Measurements from ENCODE around the gene B3GAT2. TPM values are rescaled to one million over a fixed set of nuclear protein-coding genes. Genes with fewer than 3 reads are reported as not detected.
"Not testable (repeated sequence)": the region's sequence is repeated elsewhere in the genome, so short reads cannot be mapped to it uniquely, and the experiment has no call there.

Gene B3GAT2
- total and polyA plus RNA-seq, 4 donors = 0.06 to 0.65 (median 0.07) TPM

GRCh38 chr6:70954750-70955149, 2.1 kb downstream of the B3GAT2 start:
- WGBS, 2 donors = 27 to 30% methylated on average over 14 of the region's 14 CpGs
- peaks cover 0 to 16% (median 7%) of the 10 kb centered on the region in 5 donors for H3K4me1 ChIP-seq (ENCODE audit: control insufficient read depth in 5 of 5, insufficient read depth in 5 of 5, low read length in 5 of 5)
- ATAC-seq (ENCODE audit: insufficient read depth, low FRiP score) = no peak
- peaks cover 0 to 2% (median 0%) of the 10 kb centered on the region in 4 donors for H3K9me3 ChIP-seq (ENCODE audit: control insufficient read depth in 4 of 4, insufficient read depth in 3 of 4, low read length in 3 of 4)
- DNase-seq = no peak
- TF ChIP-seq, protein P1, sequence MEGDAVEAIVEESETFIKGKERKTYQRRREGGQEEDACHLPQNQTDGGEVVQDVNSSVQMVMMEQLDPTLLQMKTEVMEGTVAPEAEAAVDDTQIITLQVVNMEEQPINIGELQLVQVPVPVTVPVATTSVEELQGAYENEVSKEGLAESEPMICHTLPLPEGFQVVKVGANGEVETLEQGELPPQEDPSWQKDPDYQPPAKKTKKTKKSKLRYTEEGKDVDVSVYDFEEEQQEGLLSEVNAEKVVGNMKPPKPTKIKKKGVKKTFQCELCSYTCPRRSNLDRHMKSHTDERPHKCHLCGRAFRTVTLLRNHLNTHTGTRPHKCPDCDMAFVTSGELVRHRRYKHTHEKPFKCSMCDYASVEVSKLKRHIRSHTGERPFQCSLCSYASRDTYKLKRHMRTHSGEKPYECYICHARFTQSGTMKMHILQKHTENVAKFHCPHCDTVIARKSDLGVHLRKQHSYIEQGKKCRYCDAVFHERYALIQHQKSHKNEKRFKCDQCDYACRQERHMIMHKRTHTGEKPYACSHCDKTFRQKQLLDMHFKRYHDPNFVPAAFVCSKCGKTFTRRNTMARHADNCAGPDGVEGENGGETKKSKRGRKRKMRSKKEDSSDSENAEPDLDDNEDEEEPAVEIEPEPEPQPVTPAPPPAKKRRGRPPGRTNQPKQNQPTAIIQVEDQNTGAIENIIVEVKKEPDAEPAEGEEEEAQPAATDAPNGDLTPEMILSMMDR (IDR thresholded peaks at IDR 0.05; ENCODE audit: control extremely low read depth, extremely low read depth) = no peak
- H3K27ac ChIP-seq (ENCODE audit: low read depth in 1 of 2, low read length in 1 of 2) = no peak overlapping the region
- H3K9ac ChIP-seq (ENCODE audit: insufficient read depth in 1 of 2, low read length in 2 of 2) = no peak overlapping the region
- H3K36me3 ChIP-seq (ENCODE audit: control insufficient read depth in 4 of 4, insufficient read depth in 4 of 4, low read length in 4 of 4) = no peaks in the 10 kb centered on the region
- H3K4me3 ChIP-seq = no peak overlapping the region
- H3K27me3 ChIP-seq (ENCODE audit: control insufficient read depth in 3 of 3, insufficient read depth in 3 of 3, low read length in 2 of 3) = peaks cover 0 to 65% (median 38%) of the 10 kb centered on the region in 3 donors

GRCh38 chr6:70954176-70954575, 2.7 kb downstream of the B3GAT2 start:
- Histone ChIP-seq H3K4me1 (ENCODE audit: control insufficient read depth in 5 of 5, insufficient read depth in 5 of 5, low read length in 5 of 5) (peaks cover 0 to 16% (median 7%) of the 10 kb centered on the region in 5 donors), H3K9ac (ENCODE audit: insufficient read depth in 1 of 2, low read length in 2 of 2) (no peak overlapping the region), H3K4me3 (no peak overlapping the region), H3K27me3 (ENCODE audit: control insufficient read depth in 3 of 3, insufficient read depth in 3 of 3, low read length in 2 of 3) (peaks cover 0 to 59% (median 38%) of the 10 kb centered on the region in 3 donors), H3K36me3 (ENCODE audit: control insufficient read depth in 4 of 4, insufficient read depth in 4 of 4, low read length in 4 of 4) (no peaks in the 10 kb centered on the region), H3K9me3 (ENCODE audit: control insufficient read depth in 4 of 4, insufficient read depth in 3 of 4, low read length in 3 of 4) (peaks cover 0 to 2% (median 0%) of the 10 kb centered on the region in 4 donors), H3K27ac (ENCODE audit: low read depth in 1 of 2, low read length in 1 of 2) (no peak overlapping the region)
- DNase-seq (no peak), ATAC-seq (ENCODE audit: insufficient read depth, low FRiP score) (no peak)
- TF ChIP-seq, protein P1 (IDR thresholded peaks at IDR 0.05; ENCODE audit: control extremely low read depth, extremely low read depth) = no peak
- 49 to 61% methylated on average over 3 of the region's 3 CpGs for WGBS, 2 donors

DNA sequence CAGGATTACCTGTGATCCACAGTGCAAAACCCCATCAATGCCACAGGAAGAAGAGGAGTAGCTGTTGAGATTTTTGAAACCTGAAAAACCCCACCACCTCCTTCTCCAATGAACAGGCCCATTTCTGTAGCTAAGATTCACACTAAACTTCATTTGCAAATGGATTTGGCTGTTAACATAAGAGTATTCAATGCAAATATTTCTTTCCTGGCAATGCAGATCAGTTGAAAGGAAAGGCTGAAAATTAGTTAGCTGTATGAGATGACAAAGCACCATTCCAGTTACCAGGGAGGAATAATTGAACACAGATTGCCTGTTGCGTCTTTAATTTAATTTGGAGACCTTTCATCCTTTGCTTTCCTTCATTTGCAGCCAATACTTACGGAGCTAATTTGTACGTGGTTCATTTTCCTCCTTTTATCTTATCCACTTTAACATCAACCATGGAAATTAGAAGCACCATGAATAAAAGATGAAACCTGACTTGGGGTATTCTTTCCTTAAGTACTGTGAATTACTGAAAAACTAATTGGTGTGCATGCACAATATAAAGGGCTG, 4.2 kb downstream of the B3GAT2 start:
- ATAC-seq (ENCODE audit: insufficient read depth, low FRiP score) = no peak
- WGBS, 2 donors = 62 to 76% methylated on average over 3 of the region's 3 CpGs
- H3K9me3 ChIP-seq (ENCODE audit: control insufficient read depth in 4 of 4, insufficient read depth in 3 of 4, low read length in 3 of 4) = peaks cover 0 to 2% (median 0%) of the 10 kb centered on the region in 4 donors
- H3K4me1 ChIP-seq (ENCODE audit: control insufficient read depth in 5 of 5, insufficient read depth in 5 of 5, low read length in 5 of 5) = peaks cover 0 to 16% (median 7%) of the 10 kb centered on the region in 5 donors
- peaks cover 0 to 45% (median 30%) of the 10 kb centered on the region in 3 donors for H3K27me3 ChIP-seq (ENCODE audit: control insufficient read depth in 3 of 3, insufficient read depth in 3 of 3, low read length in 2 of 3)
- TF ChIP-seq, protein P1 (IDR thresholded peaks at IDR 0.05; ENCODE audit: control extremely low read depth, extremely low read depth) = no peak
- no peak for DNase-seq
- no peaks in the 10 kb centered on the region for H3K36me3 ChIP-seq (ENCODE audit: control insufficient read depth in 4 of 4, insufficient read depth in 4 of 4, low read length in 4 of 4)
- no peak overlapping the region for H3K27ac ChIP-seq (ENCODE audit: low read depth in 1 of 2, low read length in 1 of 2)
- H3K9ac ChIP-seq (ENCODE audit: insufficient read depth in 1 of 2, low read length in 2 of 2) = no peak overlapping the region
- H3K4me3 ChIP-seq = no peak overlapping the region

DNA sequence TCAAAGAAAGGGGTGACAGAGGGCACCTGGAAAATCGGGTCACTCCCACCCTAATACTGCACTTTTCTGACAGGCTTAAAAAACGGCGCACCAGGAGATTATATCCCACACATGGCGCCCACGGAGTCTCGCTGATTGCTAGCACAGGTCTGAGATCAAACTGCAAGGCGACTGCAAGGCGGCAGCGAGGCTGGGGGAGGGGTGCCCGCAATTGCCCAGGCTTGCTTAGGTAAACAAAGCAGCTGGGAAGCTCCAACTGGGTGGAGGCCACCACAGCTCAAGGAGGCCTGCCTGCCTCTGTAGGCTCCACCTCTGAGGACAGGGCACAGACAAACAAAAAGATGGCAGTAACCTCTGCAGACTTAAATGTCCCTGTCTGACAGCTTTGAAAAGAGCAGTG, 12.5 kb downstream of the B3GAT2 start:
- H3K9ac ChIP-seq (ENCODE audit: insufficient read depth in 1 of 2, low read length in 2 of 2); H3K27me3 ChIP-seq (ENCODE audit: control insufficient read depth in 3 of 3, insufficient read depth in 3 of 3, low read length in 2 of 3); H3K4me3 ChIP-seq; H3K9me3 ChIP-seq (ENCODE audit: control insufficient read depth in 4 of 4, insufficient read depth in 3 of 4, low read length in 3 of 4); H3K27ac ChIP-seq (ENCODE audit: low read depth in 1 of 2, low read length in 1 of 2); DNase-seq; ATAC-seq (ENCODE audit: insufficient read depth, low FRiP score); H3K36me3 ChIP-seq (ENCODE audit: control insufficient read depth in 4 of 4, insufficient read depth in 4 of 4, low read length in 4 of 4); H3K4me1 ChIP-seq (ENCODE audit: control insufficient read depth in 5 of 5, insufficient read depth in 5 of 5, low read length in 5 of 5): not testable (repeated sequence)
- WGBS, 2 donors = 92 to 96% methylated on average over 9 to 10 of the region's 10 CpGs

Measured in lung (tissue), 12 donors.